ENCODE results near the gene ACO1. TPM values are rescaled to one million over a fixed set of nuclear protein-coding genes. Genes with fewer than 3 reads are reported as not detected.

Gene ACO1
- total RNA-seq, 1 donor from 2014 or later: 102 TPM

DNA sequence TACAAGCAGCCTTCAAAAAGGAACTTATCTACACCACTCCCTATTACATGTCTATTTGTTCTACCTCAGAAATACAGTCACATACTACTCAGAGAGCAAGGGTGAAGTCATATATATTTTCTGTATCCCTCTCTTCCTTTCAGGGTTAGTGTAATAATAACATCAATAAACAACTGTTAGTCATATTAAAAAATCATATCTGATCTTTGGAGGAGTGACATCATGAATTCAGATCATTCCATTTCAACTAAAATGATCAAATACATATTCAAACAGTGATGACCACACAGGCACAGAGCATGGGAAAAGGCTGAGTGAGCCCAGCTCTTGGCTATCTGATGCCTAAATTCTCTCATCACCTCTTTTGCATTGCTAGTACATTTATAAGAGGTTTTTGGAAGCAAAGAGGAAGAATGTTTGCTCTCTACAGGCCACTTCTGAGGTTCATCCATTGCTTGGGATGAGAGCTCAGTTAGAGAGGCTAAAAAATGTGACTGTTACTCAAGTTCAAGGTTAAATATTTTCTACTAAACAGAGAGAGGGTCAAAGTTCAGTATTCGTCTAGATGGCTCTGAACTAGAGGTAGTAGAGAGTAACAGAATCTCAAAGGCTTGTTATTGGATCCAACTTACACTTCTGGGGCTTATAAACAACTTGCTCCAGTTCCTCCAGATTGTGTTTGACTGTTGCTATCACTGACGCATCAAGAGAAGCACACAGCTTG, 102.6 kb downstream of the ACO1 start:
- DNase-seq (ENCODE audit: low spot score) (no peak), ATAC-seq (peak; percentile 95)

GRCh38 chr9:32487981-32488380, 103.5 kb downstream of the ACO1 start:
- ATAC-seq (no peak), DNase-seq (ENCODE audit: low spot score) (no peak)

GRCh38 chr9:32490601-32491000, 106.2 kb downstream of the ACO1 start:
- DNase-seq (ENCODE audit: low spot score) (no peak), ATAC-seq (no peak)

GRCh38 chr9:32497921-32498320, 113.5 kb downstream of the ACO1 start:
- DNase-seq (ENCODE audit: low spot score) (no peak), ATAC-seq (no peak)

GRCh38 chr9:32500768-32501167, 116.3 kb downstream of the ACO1 start:
- ATAC-seq (no peak), DNase-seq (ENCODE audit: low spot score) (no peak)

- no peak for ATAC-seq
Measured at GRCh38 chr9:32501868-32502267, 117.4 kb downstream of the ACO1 start.

GRCh38 chr9:32502464-32502863, 118.0 kb downstream of the ACO1 start:
- ATAC-seq (no peak), DNase-seq (ENCODE audit: low spot score) (no peak)

More at GRCh38 chr9:32501868-32502267, 117.4 kb downstream of the ACO1 start:
- no peak for DNase-seq (ENCODE audit: low spot score)

GRCh38 chr9:32503008-32503407, 118.6 kb downstream of the ACO1 start:
- ATAC-seq (no peak), DNase-seq (ENCODE audit: low spot score) (no peak)

Other genes with a start within 250 kb of the ACO1 start
- gene RIGI, start 141.6 kb downstream of the ACO1 start, total RNA-seq: 2.9 TPM
- gene SMIM27, start 167.7 kb downstream of the ACO1 start, total RNA-seq: 5.2 TPM
- 6.6 TPM for gene TOPORS, start 167.9 kb downstream of the ACO1 start, total RNA-seq
- gene NDUFB6, start 188.5 kb downstream of the ACO1 start, total RNA-seq: 34.7 TPM